SU-DHL-6 (cell line): ENCODE results near the gene CLIP4.

Source experiments
- CTCF ChIP-seq: fragments of 200-600 bp; sonication (generic); IDR thresholded peaks from one replicate; pipeline ENCODE4 v1.5.1; 2017; ENCODE audit warnings: antibody characterized with exemption, mild to moderate bottlenecking, low read length, moderate library complexity; ENCODE audit not compliant: insufficient read depth, poor library complexity, severe bottlenecking
- EZH2phosphoT487 ChIP-seq: fragments of 200-600 bp; sonication (generic), shearing (Covaris generic); conservative IDR thresholded peaks from 2 replicates; pipeline ENCODE4 v1.6.1; 2018; ENCODE audit warnings: mild to moderate bottlenecking, antibody characterized with exemption, low read length, moderate library complexity, mixed read lengths

- TF ChIP-seq EZH2phosphoT487: no peak
- TF ChIP-seq CTCF: no peak
These were observed 18.2 kb upstream of the CLIP4 start for GRCh38 chr2:29096969-29097368.
